HFFc6 (cell line): ENCODE data around the gene SLC35F1. TPM values are rescaled to one million over a fixed set of nuclear protein-coding genes. Genes with fewer than 3 reads are reported as not detected.

Source experiments
- DNase-seq: peaks from one replicate; pipeline ENCODE4 v3.0.0-alpha.2; 2018
- H3K27ac Mint-ChIP-seq: 2 replicates; pipeline ENCODE4 v1.8.0; 2020; ENCODE audit warnings: mild to moderate bottlenecking, mixed read lengths
- H3K27me3 Mint-ChIP-seq: 2 replicates; pipeline ENCODE4 v1.8.0; 2021; ENCODE audit warnings: mild to moderate bottlenecking, moderate library complexity, mixed read lengths; ENCODE audit not compliant: insufficient read depth
- H3K36me3 Mint-ChIP-seq: 2 replicates; pipeline ENCODE4 v1.8.0; 2021; ENCODE audit warnings: low read depth, mixed read lengths
- H3K4me1 Mint-ChIP-seq: 2 replicates; pipeline ENCODE4 v1.8.0; 2020; ENCODE audit warnings: low read depth, mixed read lengths
- H3K4me3 Mint-ChIP-seq: 2 replicates; pipeline ENCODE4 v1.8.0; 2020; ENCODE audit warnings: mild to moderate bottlenecking, moderate library complexity, mixed read lengths
- H3K9me3 Mint-ChIP-seq: 2 replicates; pipeline ENCODE4 v1.8.0; 2020; ENCODE audit warnings: mild to moderate bottlenecking, mixed read lengths
- total RNA-seq, 6 experiments: library from RNA; stranded (reverse); fragmentation: NEBNext Ultra II Directional; extraction: Animal tissue kit (Norgen Biotek cat#: 25700); gene quantifications; 2 replicates in 1 of 6; 3 replicates in 5 of 6; pipeline ENCODE4 v1.2.3, GENCODE V29; 2021
- TF ChIP-seq, protein P1 (sequence below): fragments of 200-600 bp; sonication (generic); IDR thresholded peaks from 2 replicates; pipeline ENCODE4 v1.5.0; 2021; ENCODE audit warnings: antibody characterized with exemption, mild to moderate bottlenecking

Gene SLC35F1
- total RNA-seq, 6 experiments from 2014 or later: not detected

DNA sequence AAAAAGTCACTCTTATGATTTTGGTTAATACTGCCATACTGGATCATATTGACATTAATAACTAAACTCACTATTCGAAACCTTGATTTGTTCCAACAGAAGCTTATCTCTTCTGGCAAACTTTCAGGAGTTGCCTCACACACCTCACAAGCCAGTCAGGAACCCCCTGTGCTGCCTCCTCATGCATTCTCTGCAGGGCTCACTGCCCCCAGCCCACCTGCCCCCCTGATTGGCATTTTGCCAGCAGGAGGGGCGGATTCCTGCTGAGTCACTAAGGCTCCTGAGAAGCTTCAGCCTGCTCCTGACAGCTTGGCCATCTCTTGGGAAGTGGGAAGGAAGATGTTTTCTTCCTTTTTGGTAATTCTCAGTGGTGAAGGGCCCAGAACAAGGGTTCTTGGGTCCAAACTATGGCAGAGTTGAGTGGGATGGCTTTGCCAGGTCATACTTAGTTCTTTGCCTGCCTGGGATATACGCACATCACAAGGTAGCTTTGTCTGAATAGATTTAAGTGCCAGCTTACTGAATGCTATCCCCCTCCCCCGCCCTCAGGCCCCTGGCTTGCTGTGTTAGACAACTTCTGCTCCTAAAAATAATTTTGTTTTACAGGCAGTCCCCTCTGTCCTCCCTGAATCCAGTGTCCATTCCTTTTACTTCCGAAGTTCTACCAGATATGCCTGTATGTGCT lies 31.4 kb downstream of the SLC35F1 start:
- Mint-ChIP-seq H3K27ac (no peak overlapping the region), H3K4me1 (no peaks in the 10 kb centered on the region), H3K27me3 (no peaks in the 10 kb centered on the region), H3K36me3 (no peaks in the 10 kb centered on the region; the same call in 1 of the 2 replicates), H3K4me3 (no peak overlapping the region), H3K9me3 (peaks cover 31% of the 10 kb centered on the region)
- no peak for DNase-seq
- TF ChIP-seq, protein P1, sequence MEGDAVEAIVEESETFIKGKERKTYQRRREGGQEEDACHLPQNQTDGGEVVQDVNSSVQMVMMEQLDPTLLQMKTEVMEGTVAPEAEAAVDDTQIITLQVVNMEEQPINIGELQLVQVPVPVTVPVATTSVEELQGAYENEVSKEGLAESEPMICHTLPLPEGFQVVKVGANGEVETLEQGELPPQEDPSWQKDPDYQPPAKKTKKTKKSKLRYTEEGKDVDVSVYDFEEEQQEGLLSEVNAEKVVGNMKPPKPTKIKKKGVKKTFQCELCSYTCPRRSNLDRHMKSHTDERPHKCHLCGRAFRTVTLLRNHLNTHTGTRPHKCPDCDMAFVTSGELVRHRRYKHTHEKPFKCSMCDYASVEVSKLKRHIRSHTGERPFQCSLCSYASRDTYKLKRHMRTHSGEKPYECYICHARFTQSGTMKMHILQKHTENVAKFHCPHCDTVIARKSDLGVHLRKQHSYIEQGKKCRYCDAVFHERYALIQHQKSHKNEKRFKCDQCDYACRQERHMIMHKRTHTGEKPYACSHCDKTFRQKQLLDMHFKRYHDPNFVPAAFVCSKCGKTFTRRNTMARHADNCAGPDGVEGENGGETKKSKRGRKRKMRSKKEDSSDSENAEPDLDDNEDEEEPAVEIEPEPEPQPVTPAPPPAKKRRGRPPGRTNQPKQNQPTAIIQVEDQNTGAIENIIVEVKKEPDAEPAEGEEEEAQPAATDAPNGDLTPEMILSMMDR: no peak

DNA sequence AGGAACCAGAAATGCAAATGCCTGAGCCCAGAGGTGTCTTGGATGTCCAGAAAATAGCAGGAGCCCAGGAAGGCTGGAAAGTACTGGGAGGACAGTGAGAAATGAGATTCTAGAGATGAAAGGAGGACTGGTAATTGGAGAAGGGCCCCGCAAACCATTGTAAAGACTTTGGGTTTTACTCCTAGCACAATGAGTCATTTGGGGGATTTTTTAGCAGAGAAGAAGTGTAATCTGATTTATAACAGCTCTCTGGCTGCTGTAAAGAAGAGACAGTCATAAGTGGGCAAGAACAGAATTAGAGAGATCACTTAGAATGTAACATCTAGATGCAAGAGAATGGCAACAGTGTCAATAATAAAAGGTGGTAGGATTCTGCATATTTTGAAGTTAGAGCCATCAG lies 40.2 kb downstream of the SLC35F1 start:
- H3K36me3 Mint-ChIP-seq: no peaks in the 10 kb centered on the region
- H3K4me3 Mint-ChIP-seq: no peak overlapping the region

DNA sequence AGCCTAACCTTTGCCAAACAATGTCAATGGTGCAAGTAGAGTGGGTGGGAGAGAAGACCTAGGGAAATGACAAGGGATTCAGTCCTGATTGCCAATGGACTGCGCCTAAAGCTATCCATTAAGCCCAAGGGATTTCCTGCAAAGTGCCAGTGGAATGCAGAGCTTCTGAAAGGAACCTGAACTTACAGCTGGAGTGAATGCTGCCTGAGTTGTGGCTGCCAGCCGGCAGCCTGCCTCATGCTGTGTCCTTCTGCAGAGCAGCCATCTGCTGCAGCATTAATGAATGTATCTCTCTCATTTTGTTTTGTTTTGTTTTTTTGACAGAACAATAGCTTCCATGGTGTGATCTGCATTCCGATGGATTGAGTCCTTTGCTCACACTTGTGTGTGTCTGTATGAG lies 44.7 kb downstream of the SLC35F1 start:
- no peak overlapping the region for H3K27ac Mint-ChIP-seq
- TF ChIP-seq, protein P1: no peak
- H3K4me3 Mint-ChIP-seq: no peak overlapping the region
- H3K4me1 Mint-ChIP-seq: no peaks in the 10 kb centered on the region
- no peak for DNase-seq
- peaks cover 25% of the 10 kb centered on the region for H3K9me3 Mint-ChIP-seq
- H3K36me3 Mint-ChIP-seq: no peaks in the 10 kb centered on the region
- H3K27me3 Mint-ChIP-seq: no peaks in the 10 kb centered on the region

More for the DNA sequence above, 40.2 kb downstream of the SLC35F1 start:
- H3K27ac Mint-ChIP-seq: no peak overlapping the region
- peaks cover 10% of the 10 kb centered on the region for H3K9me3 Mint-ChIP-seq
- no peak for DNase-seq
- TF ChIP-seq, protein P1: no peak
- no peaks in the 10 kb centered on the region for H3K4me1 Mint-ChIP-seq
- no peaks in the 10 kb centered on the region for H3K27me3 Mint-ChIP-seq

DNA sequence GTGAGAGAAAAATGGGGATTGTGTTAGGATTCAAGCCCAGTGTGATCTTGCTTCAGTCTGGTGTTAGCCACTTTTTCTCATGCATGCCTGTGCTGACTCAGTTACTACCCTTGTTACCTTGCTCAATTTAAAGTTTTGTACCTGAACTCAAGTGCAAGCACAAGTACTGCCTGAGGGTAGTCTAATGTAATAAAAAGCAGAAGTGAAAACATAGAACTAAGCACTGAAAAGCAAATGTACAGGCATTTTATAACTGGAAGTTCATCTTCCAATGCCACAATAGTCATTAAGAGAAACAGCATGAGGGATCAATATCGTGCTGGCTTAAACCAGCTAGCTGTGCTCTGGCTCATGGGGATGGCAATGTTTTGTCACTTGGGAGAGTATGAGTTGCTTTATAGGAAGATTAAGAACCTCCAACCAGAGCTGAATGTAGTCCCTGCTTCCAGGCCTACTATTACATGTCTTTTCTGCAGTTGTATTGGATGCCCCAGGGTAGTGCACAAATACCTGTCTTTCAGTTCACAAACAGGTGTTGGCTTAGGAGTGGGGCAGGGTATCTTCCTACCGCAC lies 48.7 kb downstream of the SLC35F1 start:
- Mint-ChIP-seq H3K9me3 (peaks cover 15% of the 10 kb centered on the region), H3K27me3 (no peaks in the 10 kb centered on the region), H3K4me3 (no peak overlapping the region), H3K27ac (no peak overlapping the region), H3K4me1 (no peaks in the 10 kb centered on the region), H3K36me3 (no peaks in the 10 kb centered on the region)
- TF ChIP-seq, protein P1: no peak
- no peak for DNase-seq

DNA sequence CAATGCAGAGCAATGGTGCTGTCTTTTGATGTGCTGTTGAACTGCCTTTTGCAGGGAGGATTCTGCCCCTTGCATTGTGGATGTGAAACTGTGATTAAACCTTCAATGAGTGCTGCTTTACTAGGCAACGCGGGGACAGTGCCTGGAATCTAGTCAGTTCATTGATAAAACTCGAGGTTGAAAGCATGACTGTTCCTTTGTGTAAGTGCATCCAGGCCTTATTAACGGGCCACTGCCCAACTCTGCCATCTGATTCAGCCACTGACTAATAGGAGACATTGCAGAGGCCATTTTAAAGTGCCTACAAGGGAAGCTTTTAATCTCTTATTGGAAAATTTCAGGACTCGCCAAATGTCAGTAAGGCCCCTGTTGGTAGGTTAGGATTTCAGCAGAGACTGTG lies 49.3 kb downstream of the SLC35F1 start:
- no peak for DNase-seq
- Mint-ChIP-seq H3K36me3 (no peaks in the 10 kb centered on the region), H3K4me1 (no peaks in the 10 kb centered on the region)

More for the DNA sequence above, 49.3 kb downstream of the SLC35F1 start:
- H3K27ac Mint-ChIP-seq: no peak overlapping the region
- TF ChIP-seq, protein P1: no peak
- H3K27me3 Mint-ChIP-seq: no peaks in the 10 kb centered on the region
- no peak overlapping the region for H3K4me3 Mint-ChIP-seq
- peaks cover 15% of the 10 kb centered on the region for H3K9me3 Mint-ChIP-seq
